ENCODE data around the gene PSMA2.

DNA sequence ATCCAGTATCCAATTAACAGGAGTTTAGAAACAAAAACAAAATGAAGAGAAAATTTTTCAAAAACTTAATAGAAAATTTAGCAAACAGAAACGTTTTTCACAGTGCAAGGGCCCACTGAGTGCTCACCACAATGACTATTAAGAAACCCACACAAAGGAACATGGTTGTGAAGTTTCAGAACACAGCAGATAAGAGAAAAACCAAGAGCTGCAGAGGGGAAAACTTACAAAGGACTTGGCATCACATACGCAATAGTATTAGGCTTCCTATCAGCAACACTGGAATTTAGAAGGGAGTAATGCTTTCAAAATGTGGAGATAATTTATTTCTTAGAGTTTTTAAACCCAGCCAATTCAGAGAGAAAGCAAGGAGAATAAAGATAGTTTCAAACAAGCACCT is 18.4 kb downstream of the PSMA2 start:
- TF ChIP-seq, protein P1, sequence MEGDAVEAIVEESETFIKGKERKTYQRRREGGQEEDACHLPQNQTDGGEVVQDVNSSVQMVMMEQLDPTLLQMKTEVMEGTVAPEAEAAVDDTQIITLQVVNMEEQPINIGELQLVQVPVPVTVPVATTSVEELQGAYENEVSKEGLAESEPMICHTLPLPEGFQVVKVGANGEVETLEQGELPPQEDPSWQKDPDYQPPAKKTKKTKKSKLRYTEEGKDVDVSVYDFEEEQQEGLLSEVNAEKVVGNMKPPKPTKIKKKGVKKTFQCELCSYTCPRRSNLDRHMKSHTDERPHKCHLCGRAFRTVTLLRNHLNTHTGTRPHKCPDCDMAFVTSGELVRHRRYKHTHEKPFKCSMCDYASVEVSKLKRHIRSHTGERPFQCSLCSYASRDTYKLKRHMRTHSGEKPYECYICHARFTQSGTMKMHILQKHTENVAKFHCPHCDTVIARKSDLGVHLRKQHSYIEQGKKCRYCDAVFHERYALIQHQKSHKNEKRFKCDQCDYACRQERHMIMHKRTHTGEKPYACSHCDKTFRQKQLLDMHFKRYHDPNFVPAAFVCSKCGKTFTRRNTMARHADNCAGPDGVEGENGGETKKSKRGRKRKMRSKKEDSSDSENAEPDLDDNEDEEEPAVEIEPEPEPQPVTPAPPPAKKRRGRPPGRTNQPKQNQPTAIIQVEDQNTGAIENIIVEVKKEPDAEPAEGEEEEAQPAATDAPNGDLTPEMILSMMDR (IDR thresholded peaks at IDR 0.05): no peak
- TF ChIP-seq POLR2AphosphoS5 (IDR thresholded peaks at IDR 0.05): no peak

Data from breast epithelium (tissue), 3 donors.